ENCODE measurements around the gene LCP1.
"Not testable (repeated sequence)": the region's sequence is repeated elsewhere in the genome, so short reads cannot be mapped to it uniquely, and the experiment has no call there.

LCP1 gene

GRCh38 chr13:46164661-46165060 is 17.3 kb downstream of the LCP1 start:
- DNase-seq (ENCODE audit: low read depth) = no peak
- H3K4me3 ChIP-seq (ENCODE audit: low read depth, low read length) = peak overlapping the region; percentile 44
- no peak for TF ChIP-seq CTCF (IDR thresholded peaks at IDR 0.05; ENCODE audit: insufficient read depth, low read depth, low read length, missing control alignments)

DNA sequence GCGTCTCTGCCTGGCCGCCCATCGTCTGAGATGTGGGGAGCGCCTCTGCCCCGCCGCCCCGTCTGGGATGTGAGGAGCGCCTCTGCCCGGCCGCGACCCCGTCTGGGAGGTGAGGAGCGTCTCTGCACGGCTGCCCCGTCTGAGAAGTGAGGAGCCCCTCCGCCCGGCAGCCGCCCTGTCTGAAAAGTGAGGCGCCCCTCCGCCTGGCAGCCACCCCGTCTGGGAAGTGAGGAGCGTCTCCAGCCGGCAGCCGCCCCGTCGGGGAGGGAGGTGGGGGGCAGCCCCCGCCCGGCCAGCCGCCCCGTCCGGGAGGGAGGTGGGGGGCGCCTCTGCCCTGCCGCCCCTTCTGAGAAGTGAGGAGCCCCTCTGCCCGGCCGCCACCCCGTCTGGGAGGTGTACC is 19.2 kb downstream of the LCP1 start:
- peak overlapping the region; percentile 53 for H3K4me3 ChIP-seq (ENCODE audit: low read depth, low read length)
- DNase-seq (ENCODE audit: low read depth) = not testable (repeated sequence)

- DNase-seq (ENCODE audit: low read depth) = peak; percentile 80
These were observed 21.4 kb downstream of the LCP1 start for GRCh38 chr13:46160471-46161066.

GRCh38 chr13:46160065-46160464 is 21.9 kb downstream of the LCP1 start:
- TF ChIP-seq CTCF (IDR thresholded peaks at IDR 0.05; ENCODE audit: insufficient read depth, low read depth, low read length, missing control alignments) = no peak
- no peak overlapping the region for H3K4me3 ChIP-seq (ENCODE audit: low read depth, low read length)
- no peak for DNase-seq (ENCODE audit: low read depth)

More at GRCh38 chr13:46160471-46161066, 21.4 kb downstream of the LCP1 start:
- H3K4me3 ChIP-seq (ENCODE audit: low read depth, low read length) = peak overlapping the region; percentile 36
- TF ChIP-seq CTCF (IDR thresholded peaks at IDR 0.05; ENCODE audit: insufficient read depth, low read depth, low read length, missing control alignments) = peak; percentile 66

- no peak for DNase-seq (ENCODE audit: low read depth)
- TF ChIP-seq CTCF (IDR thresholded peaks at IDR 0.05; ENCODE audit: insufficient read depth, low read depth, low read length, missing control alignments) = no peak
- H3K4me3 ChIP-seq (ENCODE audit: low read depth, low read length) = no peak overlapping the region
These were observed 23.0 kb downstream of the LCP1 start for GRCh38 chr13:46158983-46159382.

DNA sequence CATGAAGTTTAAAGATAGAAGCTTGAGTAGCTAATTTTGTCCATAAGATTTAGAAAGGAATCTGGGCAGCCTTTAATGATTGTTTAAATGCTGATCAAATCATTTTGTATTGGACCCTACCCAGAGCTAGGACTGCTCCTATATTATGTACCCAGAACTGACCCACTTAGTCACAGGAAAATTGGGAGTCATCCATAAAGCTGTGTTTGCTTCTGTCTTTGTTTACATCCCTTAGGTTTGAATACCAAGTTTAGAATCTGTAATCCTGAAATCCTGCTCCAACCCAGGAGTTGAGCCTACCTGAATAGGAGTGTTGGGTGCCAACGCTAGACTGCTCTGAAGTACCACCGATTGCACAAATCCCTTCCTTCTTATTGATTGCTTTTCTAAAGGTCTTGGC is 23.8 kb downstream of the LCP1 start:
- no peak for TF ChIP-seq CTCF (IDR thresholded peaks at IDR 0.05; ENCODE audit: insufficient read depth, low read depth, low read length, missing control alignments)
- no peak for DNase-seq (ENCODE audit: low read depth)

GRCh38 chr13:46154136-46154801 is 27.7 kb downstream of the LCP1 start:
- H3K4me3 ChIP-seq (ENCODE audit: low read depth, low read length) = no peak overlapping the region
- DNase-seq (ENCODE audit: low read depth) = no peak
- TF ChIP-seq CTCF (IDR thresholded peaks at IDR 0.05; ENCODE audit: insufficient read depth, low read depth, low read length, missing control alignments) = no peak

More for the DNA sequence above, 23.8 kb downstream of the LCP1 start:
- H3K4me3 ChIP-seq (ENCODE audit: low read depth, low read length) = no peak overlapping the region
